Common myeloid progenitor, CD34-positive (primary cell): ENCODE data around the gene PIGH.
A peak's percentile ranks its signal among the peaks of the same experiment; 100 is the strongest.

Experiments
- CTCF ChIA-PET: fragments of 350-600 bp; sonication (Branson Sonifier 250); formaldehyde crosslinking; loops from one replicate; lab custom pipeline; 2021; ENCODE audit warnings: antibody characterized with exemption; lab: Charles Lee
- POLR2A ChIA-PET: fragments of 350-600 bp; sonication (Branson Sonifier 250); formaldehyde crosslinking; loops from one replicate; lab custom pipeline; 2021; ENCODE audit warnings: antibody characterized with exemption; lab: Charles Lee
- DNase-seq, 3 donors: peaks; one replicate each; pipeline versions ENCODE4 v3.0.0 to v3.0.0-alpha.2; 2013
- H3K27ac ChIP-seq, 2 experiments: 1 replicate in 1 of 2; 2 replicates in 1 of 2; pipeline ENCODE4 v1.7.0; 2013; ENCODE audit warnings: inconsistent platforms in 2 of 2, low read length in 2 of 2, mild to moderate bottlenecking in 2 of 2, low read depth in 1 of 2, moderate library complexity in 1 of 2; ENCODE audit not compliant: severe bottlenecking in 2 of 2, insufficient read depth in 1 of 2, poor library complexity in 1 of 2
- H3K27me3 ChIP-seq, 5 experiments: replicated peaks in 2 of 5; 1 replicate in 3 of 5; 2 replicates in 2 of 5; pipeline versions ENCODE4 v1.6.1 to v1.7.0; 2013; ENCODE audit warnings: low read length in 4 of 5, mild to moderate bottlenecking in 2 of 5, moderate library complexity in 2 of 5, inconsistent platforms in 1 of 5; ENCODE audit not compliant: insufficient read depth in 5 of 5, control insufficient read depth in 4 of 5
- H3K36me3 ChIP-seq, 4 experiments: 1 replicate in 2 of 4; 2 replicates in 2 of 4; pipeline versions ENCODE4 v1.6.1 to v1.7.0; 2013; ENCODE audit warnings: low read length in 3 of 4, control low read depth in 1 of 4, mild to moderate bottlenecking in 1 of 4; ENCODE audit not compliant: control insufficient read depth in 4 of 4, insufficient read depth in 4 of 4
- H3K4me1 ChIP-seq, 4 experiments: 1 replicate in 3 of 4; 2 replicates in 1 of 4; pipeline versions ENCODE4 v1.6.1 to v1.7.1; 2013; ENCODE audit warnings: low read length in 3 of 4, mild to moderate bottlenecking in 3 of 4, control low read depth in 1 of 4, inconsistent platforms in 1 of 4, moderate library complexity in 1 of 4; ENCODE audit not compliant: control insufficient read depth in 4 of 4, insufficient read depth in 4 of 4; ENCODE audit errors: control extremely low read depth in 1 of 4
- H3K4me3 ChIP-seq, 7 experiments: 1 replicate in 4 of 7; 2 replicates in 3 of 7; pipeline versions ENCODE4 v1.5.1 to v1.7.0; 2013; ENCODE audit warnings: mild to moderate bottlenecking in 7 of 7, low read length in 6 of 7, moderate library complexity in 6 of 7, inconsistent platforms in 2 of 7, low read depth in 2 of 7, control low read depth in 1 of 7; ENCODE audit not compliant: insufficient read depth in 4 of 7, control insufficient read depth in 1 of 7; ENCODE audit errors: extremely low read depth in 1 of 7
- H3K9me3 ChIP-seq, 5 experiments: 1 replicate in 4 of 5; 2 replicates in 1 of 5; pipeline versions ENCODE4 v1.6.1 to v1.7.1; 2013; ENCODE audit warnings: low read length in 4 of 5, mild to moderate bottlenecking in 2 of 5, inconsistent platforms in 1 of 5, low read depth in 1 of 5, moderate library complexity in 1 of 5; ENCODE audit not compliant: control insufficient read depth in 4 of 5, insufficient read depth in 2 of 5; ENCODE audit errors: control extremely low read depth in 1 of 5
- WGBS: methylation state at CpG from one replicate; pipeline ENCODE4 v1.1.5; 2013; ENCODE audit not compliant: insufficient coverage; 5-methylcytosine and 5-hydroxymethylcytosine counted together

Gene PIGH

GRCh38 chr14:67556671-67557070 is 43.4 kb downstream of the PIGH start:
- H3K36me3 ChIP-seq, result no peaks in the 10 kb centered on the region
- peaks cover 0 to 11% (median 4%) of the 10 kb centered on the region in 4 experiments for H3K4me1 ChIP-seq
- WGBS, result 93% methylated on average over 2 of the region's 2 CpGs
- ChIA-PET CTCF (interaction anchor here (1.2 to 6.6 kb wide), 6 partner anchors 12 to 148 kb away, joined by 3 to 94 read pairs (median 3); no protein-coding TSS in a partner anchor), POLR2A (no interaction called here)
- no peak for DNase-seq
- H3K27me3 ChIP-seq, result peaks cover 0 to 8% (median 0%) of the 10 kb centered on the region in 5 experiments
- H3K27ac ChIP-seq, result no peak overlapping the region
- no peak overlapping the region for H3K4me3 ChIP-seq
- no peaks in the 10 kb centered on the region for H3K9me3 ChIP-seq

GRCh38 chr14:67555518-67556090 is 44.5 kb downstream of the PIGH start:
- no peak overlapping the region for H3K27ac ChIP-seq
- ChIA-PET POLR2A (no interaction called here), CTCF (interaction anchor here (0.7 to 6.6 kb wide), 8 partner anchors 13 to 149 kb away, joined by 3 to 94 read pairs (median 3); no protein-coding TSS in a partner anchor)
- no peaks in the 10 kb centered on the region for H3K9me3 ChIP-seq
- H3K27me3 ChIP-seq, result peaks cover 0 to 8% (median 0%) of the 10 kb centered on the region in 5 experiments
- H3K4me1 ChIP-seq, result peaks cover 0 to 11% (median 4%) of the 10 kb centered on the region in 4 experiments
- H3K4me3 ChIP-seq, result no peak overlapping the region
- no peaks in the 10 kb centered on the region for H3K36me3 ChIP-seq
- no peak for DNase-seq
- WGBS, result 83% methylated on average over 6 of the region's 11 CpGs

- Histone ChIP-seq H3K36me3 (no peaks in the 10 kb centered on the region), H3K9me3 (no peaks in the 10 kb centered on the region), H3K4me1 (peaks cover 0 to 11% (median 4%) of the 10 kb centered on the region in 4 experiments), H3K4me3 (no peak overlapping the region), H3K27ac (no peak overlapping the region), H3K27me3 (peaks cover 0 to 8% (median 0%) of the 10 kb centered on the region in 5 experiments)
- ChIA-PET CTCF (interaction anchor here (0.6 to 6.6 kb wide), 6 partner anchors 11 to 122 kb away, joined by 3 to 94 read pairs (median 3); no protein-coding TSS in a partner anchor), POLR2A (no interaction called here)
- 96% methylated on average over 7 of the region's 7 CpGs for WGBS
- DNase-seq, result no peak
Measured at GRCh38 chr14:67554341-67554740, 45.7 kb downstream of the PIGH start.

- Histone ChIP-seq H3K4me1 (peaks cover 0 to 11% (median 4%) of the 10 kb centered on the region in 4 experiments), H3K27ac (no peak overlapping the region), H3K9me3 (no peaks in the 10 kb centered on the region), H3K4me3 (no peak overlapping the region), H3K36me3 (no peaks in the 10 kb centered on the region), H3K27me3 (peaks cover 0 to 8% (median 0%) of the 10 kb centered on the region in 5 experiments)
- POLR2A ChIA-PET, result no interaction called here
- DNase-seq, result peak; percentile 7 to 39 (median 32)
- CTCF ChIA-PET, result interaction anchor here (0.6 to 6.6 kb wide), 5 partner anchors 15 to 79 kb away, joined by 3 to 94 read pairs (median 3); no protein-coding TSS in a partner anchor
- WGBS, result no CpG with 5 or more reads among the region's 3 CpGs
Measured at GRCh38 chr14:67553547-67553946, 46.5 kb downstream of the PIGH start.

GRCh38 chr14:67551940-67552339 is 48.1 kb downstream of the PIGH start:
- no peak for DNase-seq
- H3K36me3 ChIP-seq, result no peaks in the 10 kb centered on the region
- H3K27me3 ChIP-seq, result peaks cover 0 to 8% (median 0%) of the 10 kb centered on the region in 5 experiments
- H3K9me3 ChIP-seq, result no peaks in the 10 kb centered on the region
- POLR2A ChIA-PET, result no interaction called here
- H3K4me1 ChIP-seq, result peaks cover 0 to 11% (median 4%) of the 10 kb centered on the region in 4 experiments
- no peak overlapping the region for H3K4me3 ChIP-seq
- H3K27ac ChIP-seq, result no peak overlapping the region
- 92% methylated on average over 3 of the region's 3 CpGs for WGBS
- CTCF ChIA-PET, result interaction anchor here (1.6 to 5.2 kb wide), 3 partner anchors 10 to 25 kb away, joined by 5 to 26 read pairs (median 6); no protein-coding TSS in a partner anchor

- H3K9me3 ChIP-seq, result no peaks in the 10 kb centered on the region
- POLR2A ChIA-PET, result no interaction called here
- no peak overlapping the region for H3K4me3 ChIP-seq
- 100% methylated on average over 1 of the region's 3 CpGs for WGBS
- no peaks in the 10 kb centered on the region for H3K36me3 ChIP-seq
- H3K4me1 ChIP-seq, result peaks cover 0 to 11% (median 4%) of the 10 kb centered on the region in 4 experiments
- CTCF ChIA-PET, result interaction anchor here (1.2 to 5.2 kb wide), 4 partner anchors 9 to 24 kb away, joined by 4 to 26 read pairs (median 6); no protein-coding TSS in a partner anchor
- no peak for DNase-seq
- H3K27ac ChIP-seq, result no peak overlapping the region
- H3K27me3 ChIP-seq, result peaks cover 0 to 8% (median 0%) of the 10 kb centered on the region in 5 experiments
Measured at GRCh38 chr14:67551123-67551522, 48.9 kb downstream of the PIGH start.

GRCh38 chr14:67549734-67550133 is 50.3 kb downstream of the PIGH start:
- H3K27ac ChIP-seq, result no peak overlapping the region
- H3K27me3 ChIP-seq, result peaks cover 0 to 8% (median 2%) of the 10 kb centered on the region in 5 experiments
- 100% methylated on average over 2 of the region's 4 CpGs for WGBS
- CTCF ChIA-PET, result interaction anchor here (1.2 to 5.2 kb wide), 5 partner anchors 12 to 109 kb away, joined by 3 to 26 read pairs (median 4); no protein-coding TSS in a partner anchor
- H3K9me3 ChIP-seq, result peaks cover 0 to 5% (median under 1%) of the 10 kb centered on the region in 5 experiments
- no peaks in the 10 kb centered on the region for H3K36me3 ChIP-seq
- no peak for DNase-seq
- POLR2A ChIA-PET, result interaction anchor here (0.8 kb wide), 1 partner anchor 15 kb away, joined by 3 read pairs; no protein-coding TSS in a partner anchor
- H3K4me1 ChIP-seq, result peaks cover 0 to 11% (median 4%) of the 10 kb centered on the region in 4 experiments
- H3K4me3 ChIP-seq, result no peak overlapping the region
